PC-9 (cell line): Measurements from ENCODE around the gene SLC17A3.

ENCODE experiments used
- CTCF ChIP-seq: fragments of 200-600 bp; sonication (generic); conservative IDR thresholded peaks from 2 replicates; pipeline ENCODE4 v1.6.1; 2017; ENCODE audit warnings: mixed run types, antibody characterized with exemption, mild to moderate bottlenecking, moderate library complexity
- EZH2 ChIP-seq: fragments of 200-600 bp; sonication (generic); IDR thresholded peaks from 2 replicates; pipeline ENCODE4 v1.8.0; 2017; ENCODE audit warnings: antibody characterized with exemption, low read depth

- TF ChIP-seq EZH2 (no peak), CTCF (no peak)
These were observed 8.0 kb downstream of the SLC17A3 start for GRCh38 chr6:25866011-25866410.
